WERI-Rb-1 (cell line): ENCODE results near the gene GPR132.

ENCODE experiments used
- DNase-seq: peaks from one replicate; pipeline ENCODE4 v3.0.0-alpha.2; 2020
- H3K27ac ChIP-seq: fragments of 250-450 bp; sonication (Bioruptor Pico); 2 replicates; pipeline ENCODE4 v1.5.1; 2020; ENCODE audit warnings: mild to moderate bottlenecking, moderate library complexity
- H3K27me3 ChIP-seq: fragments of 250-450 bp; sonication (Bioruptor Pico); 2 replicates; pipeline ENCODE4 v1.5.1; 2021; ENCODE audit warnings: mild to moderate bottlenecking, low read depth, moderate library complexity; ENCODE audit not compliant: insufficient read depth, severe bottlenecking
- H3K36me3 ChIP-seq: fragments of 250-450 bp; sonication (Bioruptor Pico); 2 replicates; pipeline ENCODE4 v1.5.1; 2020; ENCODE audit warnings: mild to moderate bottlenecking, moderate library complexity
- H3K4me3 ChIP-seq: 2 replicates; pipeline ENCODE4 v1.5.1; 2011; ENCODE audit warnings: low read depth, mild to moderate bottlenecking, control low read depth, low read length
- H3K9me3 ChIP-seq: fragments of 250-450 bp; sonication (Bioruptor Pico); 2 replicates; pipeline ENCODE4 v1.5.1; 2021; ENCODE audit warnings: mild to moderate bottlenecking, moderate library complexity; ENCODE audit not compliant: severe bottlenecking
- TF ChIP-seq, protein P1 (sequence below): IDR thresholded peaks from 2 replicates; pipeline ENCODE4 v1.5.1; 2011; ENCODE audit warnings: low read depth, mild to moderate bottlenecking, control low read depth, inconsistent platforms, low read length

GPR132 gene

DNA sequence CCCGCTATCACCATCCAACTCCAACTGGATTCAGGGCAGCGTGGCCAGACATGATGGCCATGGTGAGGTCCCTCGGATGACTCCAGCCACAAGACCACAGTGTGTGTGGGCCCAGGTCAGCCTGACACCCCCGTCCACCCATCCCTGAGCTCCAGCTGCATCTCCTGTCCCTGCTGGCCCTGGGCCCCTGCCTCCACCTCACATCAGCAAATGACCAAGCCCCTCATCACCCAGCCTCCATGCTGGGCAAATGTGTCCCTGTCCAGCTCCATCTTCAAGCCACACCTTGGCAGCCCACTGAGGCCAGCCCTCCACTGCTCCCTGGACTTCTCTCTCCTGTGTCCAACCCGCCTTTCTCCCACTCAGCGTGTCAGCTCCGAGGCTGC, 3.2 kb downstream of the GPR132 start:
- H3K4me3 ChIP-seq: no peak overlapping the region
- H3K9me3 ChIP-seq: no peaks in the 10 kb centered on the region
- H3K36me3 ChIP-seq: no peaks in the 10 kb centered on the region
- no peak overlapping the region for H3K27ac ChIP-seq
- no peaks in the 10 kb centered on the region for H3K27me3 ChIP-seq
- TF ChIP-seq, protein P1, sequence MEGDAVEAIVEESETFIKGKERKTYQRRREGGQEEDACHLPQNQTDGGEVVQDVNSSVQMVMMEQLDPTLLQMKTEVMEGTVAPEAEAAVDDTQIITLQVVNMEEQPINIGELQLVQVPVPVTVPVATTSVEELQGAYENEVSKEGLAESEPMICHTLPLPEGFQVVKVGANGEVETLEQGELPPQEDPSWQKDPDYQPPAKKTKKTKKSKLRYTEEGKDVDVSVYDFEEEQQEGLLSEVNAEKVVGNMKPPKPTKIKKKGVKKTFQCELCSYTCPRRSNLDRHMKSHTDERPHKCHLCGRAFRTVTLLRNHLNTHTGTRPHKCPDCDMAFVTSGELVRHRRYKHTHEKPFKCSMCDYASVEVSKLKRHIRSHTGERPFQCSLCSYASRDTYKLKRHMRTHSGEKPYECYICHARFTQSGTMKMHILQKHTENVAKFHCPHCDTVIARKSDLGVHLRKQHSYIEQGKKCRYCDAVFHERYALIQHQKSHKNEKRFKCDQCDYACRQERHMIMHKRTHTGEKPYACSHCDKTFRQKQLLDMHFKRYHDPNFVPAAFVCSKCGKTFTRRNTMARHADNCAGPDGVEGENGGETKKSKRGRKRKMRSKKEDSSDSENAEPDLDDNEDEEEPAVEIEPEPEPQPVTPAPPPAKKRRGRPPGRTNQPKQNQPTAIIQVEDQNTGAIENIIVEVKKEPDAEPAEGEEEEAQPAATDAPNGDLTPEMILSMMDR: no peak
- DNase-seq: no peak

DNA sequence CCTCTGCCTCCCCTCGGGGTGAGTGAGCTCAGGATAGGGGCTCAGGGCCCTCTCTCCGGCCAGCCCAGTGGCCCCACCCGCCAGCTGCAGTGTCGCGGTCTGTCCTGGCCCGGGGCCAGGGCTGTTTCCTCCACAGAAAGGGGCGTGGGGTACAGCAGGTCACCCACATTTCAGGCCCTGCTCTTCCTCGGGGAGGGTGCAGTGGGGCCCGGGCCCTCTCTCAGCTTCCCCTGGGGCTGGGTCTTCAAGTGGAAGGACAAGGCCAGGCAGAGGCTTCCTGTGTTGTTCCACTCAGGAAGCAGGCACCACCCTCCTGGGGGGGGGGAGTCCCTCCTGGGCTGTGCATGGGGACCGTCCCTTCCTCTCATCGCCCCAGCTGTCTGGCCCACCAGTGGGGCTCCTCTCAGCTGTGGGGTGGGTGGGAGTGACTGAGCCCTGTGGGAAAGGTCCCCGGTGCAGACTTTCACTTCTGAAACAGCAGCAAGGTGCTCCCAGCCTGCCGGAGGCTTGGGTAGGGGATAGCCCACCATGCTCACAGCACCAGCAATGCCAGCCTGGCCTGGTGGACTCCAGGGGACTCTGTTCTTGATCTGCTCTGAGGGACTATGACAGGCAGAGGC, 3.7 kb downstream of the GPR132 start:
- Histone ChIP-seq H3K9me3 (no peaks in the 10 kb centered on the region), H3K4me3 (no peak overlapping the region), H3K27ac (no peak overlapping the region), H3K27me3 (no peaks in the 10 kb centered on the region), H3K36me3 (no peaks in the 10 kb centered on the region)
- TF ChIP-seq, protein P1: no peak
- no peak for DNase-seq

DNA sequence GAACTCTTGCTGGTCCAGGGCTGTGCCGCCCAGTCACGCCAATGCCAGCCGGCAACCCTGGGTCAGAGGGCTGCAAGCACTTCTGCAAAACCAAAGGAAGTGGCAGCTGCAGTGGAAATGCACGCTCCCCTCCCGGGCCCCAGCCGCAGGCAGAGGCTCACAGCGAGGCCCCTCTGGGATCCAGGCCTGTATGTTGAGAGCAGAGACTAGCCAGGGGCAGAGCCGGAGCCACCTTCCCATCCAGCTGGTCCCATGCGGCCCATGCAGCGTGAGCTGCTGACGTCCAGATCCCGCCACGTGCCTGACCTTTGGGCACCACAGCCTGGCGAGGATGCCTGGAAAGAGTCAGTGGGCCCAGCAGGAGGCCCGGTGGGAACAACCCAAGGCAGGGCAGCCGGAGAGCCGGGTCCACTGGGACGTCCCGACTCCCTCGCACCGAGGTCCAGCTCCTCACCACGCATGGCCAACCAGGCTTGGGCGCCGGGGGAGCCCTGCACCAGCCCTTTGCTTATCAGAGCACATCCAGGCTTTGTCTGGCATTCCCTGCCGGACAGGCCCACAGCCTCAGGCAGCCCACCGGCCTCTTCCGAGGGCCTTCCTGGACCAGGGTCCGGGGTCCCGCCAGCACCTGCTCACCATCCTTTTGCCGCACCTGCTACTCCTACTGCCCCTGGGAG, 4.3 kb downstream of the GPR132 start:
- Histone ChIP-seq H3K4me3 (no peak overlapping the region), H3K9me3 (no peaks in the 10 kb centered on the region), H3K27ac (no peak overlapping the region), H3K27me3 (no peaks in the 10 kb centered on the region), H3K36me3 (no peaks in the 10 kb centered on the region)
- TF ChIP-seq, protein P1: no peak
- no peak for DNase-seq

DNA sequence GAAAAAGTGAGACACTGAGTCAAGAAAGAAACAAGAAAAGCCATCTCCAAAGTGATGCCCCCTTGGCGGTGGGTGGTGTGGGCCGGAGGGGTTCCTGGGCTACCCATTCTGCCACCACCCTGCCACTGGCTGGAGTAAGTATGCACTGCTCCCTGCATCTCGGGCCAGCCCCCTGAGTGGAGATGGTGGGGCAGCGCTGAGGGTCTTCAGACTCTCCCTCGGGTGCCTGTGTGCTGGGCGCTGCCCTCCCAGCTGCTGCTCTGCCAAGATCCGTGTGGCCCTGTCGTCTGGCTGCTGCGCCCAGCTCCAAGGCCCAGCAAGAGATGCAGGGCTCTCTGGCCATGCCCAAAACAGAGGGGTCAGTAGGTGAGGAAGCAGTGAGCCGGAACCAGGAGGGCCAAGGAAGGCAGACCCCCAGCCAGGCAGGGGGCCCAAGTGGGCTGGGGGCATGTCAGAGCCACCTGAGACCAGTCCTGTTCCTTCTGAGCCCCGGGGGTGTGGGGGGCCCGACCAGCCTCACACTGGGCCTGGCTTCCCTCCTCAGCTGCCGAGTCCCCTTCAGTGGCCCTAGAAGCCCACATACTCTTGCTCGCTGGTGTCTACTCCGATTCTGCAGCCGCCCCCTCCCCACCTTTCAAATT, 5.2 kb downstream of the GPR132 start:
- TF ChIP-seq, protein P1: no peak
- no peak overlapping the region for H3K27ac ChIP-seq
- DNase-seq: no peak
- H3K27me3 ChIP-seq: no peaks in the 10 kb centered on the region
- no peak overlapping the region for H3K4me3 ChIP-seq
- H3K36me3 ChIP-seq: no peaks in the 10 kb centered on the region
- H3K9me3 ChIP-seq: no peaks in the 10 kb centered on the region

DNA sequence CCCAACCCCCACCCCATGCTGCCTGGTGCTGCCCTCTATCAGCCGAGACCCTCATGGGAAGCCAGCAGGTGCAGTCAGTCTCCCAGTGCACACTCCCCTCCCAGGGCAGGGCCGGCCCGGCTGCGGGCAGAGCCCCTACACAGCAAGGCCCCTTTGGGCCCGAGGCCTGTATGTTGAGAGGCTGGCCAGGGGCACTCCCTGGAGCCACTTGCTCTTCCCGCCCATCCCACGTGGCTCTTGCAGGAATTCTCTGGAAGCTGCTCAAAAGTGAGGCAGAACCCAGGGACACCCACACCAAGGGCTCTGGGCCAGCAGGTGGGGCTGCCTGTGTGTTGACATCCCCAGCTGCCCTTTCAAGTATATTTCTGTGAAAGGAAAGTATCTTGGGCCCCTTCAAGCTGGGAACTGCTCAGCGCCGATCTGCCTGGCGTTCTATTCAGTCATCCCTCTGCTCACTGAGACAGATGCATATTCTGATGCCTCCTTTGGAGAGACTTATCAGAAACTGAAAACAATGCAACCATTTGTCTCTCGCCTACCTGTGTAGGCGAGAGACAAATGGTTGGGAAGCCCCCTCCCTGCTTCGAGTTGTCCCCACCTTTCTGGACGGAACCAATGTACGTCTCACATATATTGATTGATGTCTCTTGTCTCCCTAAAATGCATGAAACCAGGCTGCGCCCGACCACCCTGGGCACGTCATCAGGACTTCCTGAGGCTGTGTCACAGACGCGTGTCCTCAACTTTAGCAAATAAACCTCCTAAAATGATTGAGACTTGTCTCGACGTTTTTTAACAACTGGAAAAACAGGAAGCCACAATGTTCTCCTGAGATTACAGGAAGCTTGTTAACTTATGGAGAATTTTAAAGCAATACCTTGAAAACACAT, 6.0 kb downstream of the GPR132 start:
- H3K9me3 ChIP-seq: no peaks in the 10 kb centered on the region
- no peak overlapping the region for H3K4me3 ChIP-seq
- no peak for DNase-seq
- no peaks in the 10 kb centered on the region for H3K27me3 ChIP-seq
- H3K36me3 ChIP-seq: no peaks in the 10 kb centered on the region
- TF ChIP-seq, protein P1: no peak
- H3K27ac ChIP-seq: no peak overlapping the region
